Hepatocyte (in vitro differentiated cells): ENCODE measurements around the gene BLOC1S5.

Experiments used
- CTCF ChIP-seq: fragments of 200-600 bp; sonication (generic); IDR thresholded peaks from 2 replicates; pipeline ENCODE4 v1.5.1; 2016; ENCODE audit warnings: antibody characterized with exemption, mild to moderate bottlenecking; ENCODE audit not compliant: poor library complexity
- EZH2 ChIP-seq: fragments of 200-600 bp; sonication (generic); IDR thresholded peaks from 2 replicates; pipeline ENCODE4 v1.6.1; 2016; ENCODE audit warnings: antibody characterized with exemption, mild to moderate bottlenecking, borderline replicate concordance
- EZH2phosphoT487 ChIP-seq: fragments of 200-600 bp; sonication (generic); IDR thresholded peaks from one replicate; pipeline ENCODE4 v1.6.1; 2018; ENCODE audit warnings: antibody characterized with exemption, mild to moderate bottlenecking, low read depth, moderate library complexity; ENCODE audit not compliant: unreplicated experiment, severe bottlenecking

GRCh38 chr6:8073758-8074157 is 9.6 kb upstream of the BLOC1S5 start:
- TF ChIP-seq EZH2 (no peak), CTCF (no peak), EZH2phosphoT487 (no peak)
